Jurkat, Clone E6-1 (cell line): ENCODE measurements around the gene OR8H3. TPM values are rescaled to one million over a fixed set of nuclear protein-coding genes. Genes with fewer than 3 reads are reported as not detected.
A peak's percentile ranks its signal among the peaks of the same experiment; 100 is the strongest.
"Not testable (repeated sequence)": the region's sequence is repeated elsewhere in the genome, so short reads cannot be mapped to it uniquely, and the experiment has no call there.

Experiments used
- DNase-seq: peaks from one replicate; pipeline ENCODE4 v3.0.0-alpha.2; 2011; ENCODE audit warnings: low read depth, low spot score
- H3K4me3 ChIP-seq: 2 replicates; pipeline ENCODE4 v1.5.1; 2011; ENCODE audit warnings: mild to moderate bottlenecking, low read length, control low read depth, moderate library complexity
- polyA plus RNA-seq: library from polyadenylated mRNA; unstranded; fragments of >200 nt; gene quantifications from one replicate; pipeline ENCODE4 v1.2.1, GENCODE V29; 2012; ENCODE audit warnings: missing spikeins; ENCODE audit not compliant: insufficient read length, insufficient read depth

The OR8H3 gene, protein sequence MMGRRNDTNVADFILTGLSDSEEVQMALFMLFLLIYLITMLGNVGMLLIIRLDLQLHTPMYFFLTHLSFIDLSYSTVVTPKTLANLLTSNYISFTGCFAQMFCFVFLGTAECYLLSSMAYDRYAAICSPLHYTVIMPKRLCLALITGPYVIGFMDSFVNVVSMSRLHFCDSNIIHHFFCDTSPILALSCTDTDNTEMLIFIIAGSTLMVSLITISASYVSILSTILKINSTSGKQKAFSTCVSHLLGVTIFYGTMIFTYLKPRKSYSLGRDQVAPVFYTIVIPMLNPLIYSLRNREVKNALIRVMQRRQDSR
- polyA plus RNA-seq, result not detected

DNA sequence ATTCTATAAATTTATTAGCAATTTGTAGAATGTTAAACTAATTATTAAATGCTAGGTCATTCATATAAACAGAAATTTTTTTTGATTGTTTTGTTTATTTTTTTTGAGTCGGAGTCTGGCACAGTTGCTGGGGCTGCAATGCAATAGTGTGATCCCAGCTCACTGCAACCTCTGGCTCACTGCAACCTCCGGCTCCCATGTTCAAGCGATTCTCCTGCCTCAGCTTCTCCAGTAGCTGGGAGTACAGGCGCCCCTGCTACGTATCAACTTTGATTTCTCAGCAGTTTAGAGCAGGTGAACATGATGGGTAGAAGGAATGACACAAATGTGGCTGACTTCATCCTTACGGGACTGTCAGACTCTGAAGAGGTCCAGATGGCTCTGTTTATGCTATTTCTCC is at the start of gene OR8H3:
TSS of gene OR8H3 (plus strand) at position 301 of the 400 bp plus-strand sequence. CDS start at position 301, 0 bp downstream.
- no peak for DNase-seq
- H3K4me3 ChIP-seq, result no peak within 1 kb of the TSS

DNA sequence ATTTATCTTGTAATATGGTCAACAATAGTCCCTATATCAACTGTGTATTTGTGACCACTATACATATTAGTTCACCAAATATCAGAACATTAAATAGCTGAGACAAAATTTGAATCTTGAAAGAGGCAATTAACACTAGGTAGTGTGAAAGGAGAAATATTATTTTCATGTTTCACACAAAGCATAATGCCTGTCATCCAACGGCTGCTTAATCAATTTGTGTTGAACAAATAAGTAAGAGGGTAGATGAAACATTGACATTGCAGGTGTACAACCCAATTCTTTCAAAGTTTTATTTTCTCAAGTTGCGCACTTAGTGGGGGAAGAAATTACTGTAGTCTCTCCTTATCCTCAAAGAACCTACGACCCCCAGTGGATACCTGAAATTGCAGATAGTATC is 32.5 kb upstream of the OR8H3 start:
- DNase-seq, result peak; percentile 24
- no peak overlapping the region for H3K4me3 ChIP-seq

DNA sequence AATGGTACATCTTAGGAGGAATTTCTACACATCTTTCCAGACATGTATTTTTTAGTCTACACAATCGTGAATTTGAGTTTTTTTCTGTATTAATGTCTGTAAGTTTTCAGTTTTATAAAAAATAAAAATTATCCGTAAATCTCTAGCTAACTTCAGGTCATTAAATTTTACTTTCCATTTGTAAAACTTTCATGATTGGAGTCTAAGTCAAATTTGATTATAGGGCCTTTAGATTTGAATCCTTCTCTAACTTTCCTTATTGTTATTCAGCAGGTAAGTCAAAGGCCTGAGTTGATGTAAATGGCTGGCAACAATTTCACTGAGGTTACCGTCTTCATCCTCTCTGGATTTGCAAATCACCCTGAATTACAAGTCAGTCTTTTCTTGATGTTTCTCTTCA is 29.2 kb upstream of the OR8H3 start, which contains the start of gene OR8I2:
TSS of gene OR8I2 (plus strand) at position 301 of the 400 bp plus-strand sequence. CDS start at position 301, 0 bp downstream.
- H3K4me3 ChIP-seq, result no peak within 1 kb of the TSS
- no peak for DNase-seq

DNA sequence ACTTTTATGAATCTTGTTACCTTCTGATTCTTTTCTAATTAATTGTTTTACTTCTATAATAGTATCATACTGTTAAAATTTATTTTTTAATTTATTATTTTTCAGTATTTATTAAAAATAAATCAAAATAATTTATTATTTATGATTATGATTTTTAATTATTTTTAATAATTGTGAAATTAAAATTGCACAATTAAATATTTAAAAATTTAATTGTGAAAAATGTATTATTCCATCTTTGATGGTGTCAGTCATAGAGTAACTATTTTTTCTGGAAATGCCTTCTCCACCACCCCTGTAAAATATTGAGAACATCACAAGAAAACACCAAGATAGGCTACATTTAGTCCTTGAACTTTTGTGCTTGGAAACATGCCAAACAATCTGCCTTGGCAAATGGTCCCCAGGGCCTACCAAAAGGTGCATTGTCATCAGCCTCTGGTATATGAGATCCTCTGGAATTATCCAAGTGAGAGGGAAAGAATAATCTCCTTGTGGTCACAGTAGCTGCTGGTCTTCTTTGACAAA is 18.9 kb upstream of the OR8H3 start, which contains the start of gene OR8H2:
TSS of gene OR8H2 (plus strand) at position 478 of the 528 bp plus-strand sequence. CDS start 1,356 bp downstream, outside the sequence.
- no peak for DNase-seq
- H3K4me3 ChIP-seq, result no peak within 1 kb of the TSS

DNA sequence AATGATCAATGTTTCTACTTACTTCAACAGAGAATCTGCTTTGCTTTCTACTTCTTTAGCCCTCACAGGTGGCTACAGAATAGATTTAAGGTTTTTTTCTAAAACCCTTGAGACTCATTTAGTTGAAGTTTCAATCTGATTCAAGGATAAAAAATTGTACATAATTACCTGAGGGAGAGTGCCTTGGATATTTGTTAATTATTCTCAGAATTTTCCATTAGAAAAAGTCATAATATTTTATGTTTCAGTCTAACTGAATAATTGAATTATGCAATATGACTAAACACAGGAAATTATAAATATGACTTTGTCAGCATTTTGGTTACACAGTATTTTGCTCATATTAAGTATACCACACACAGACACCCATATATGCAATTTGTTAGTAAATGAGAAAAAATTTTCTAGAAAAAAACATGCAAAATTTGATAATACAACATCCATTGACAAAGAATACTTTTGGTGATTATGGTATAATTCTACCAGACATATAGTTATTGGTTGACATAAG is 18.0 kb downstream of the OR8H3 start, which contains the start of gene OR8J3:
TSS of gene OR8J3 (minus strand) at position 51 of the 511 bp plus-strand sequence. CDS start 2,483 bp downstream, outside the sequence.
- no peak for DNase-seq
- H3K4me3 ChIP-seq, result no peak within 1 kb of the TSS

DNA sequence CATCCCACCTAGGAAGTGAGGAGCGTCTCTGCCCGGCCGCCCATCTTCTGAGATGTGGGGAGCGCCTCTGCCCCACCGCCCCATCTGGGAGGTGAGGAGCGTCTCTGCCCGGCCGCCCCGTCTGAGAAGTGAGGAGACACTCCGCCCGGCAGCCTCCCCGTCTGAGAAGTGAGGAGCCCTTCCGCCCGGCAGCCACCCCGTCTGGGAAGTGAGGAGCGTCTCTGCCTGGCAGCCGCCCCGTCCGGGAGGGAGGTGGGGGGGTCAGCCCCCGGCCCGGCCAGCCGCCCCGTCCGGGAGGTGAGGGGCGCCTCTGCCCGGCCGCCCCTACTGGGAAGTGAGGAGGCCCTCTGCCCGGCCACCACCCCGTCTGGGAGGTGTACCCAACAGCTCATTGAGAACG is 21.5 kb downstream of the OR8H3 start:
- not testable (repeated sequence) for DNase-seq, H3K4me3 ChIP-seq

DNA sequence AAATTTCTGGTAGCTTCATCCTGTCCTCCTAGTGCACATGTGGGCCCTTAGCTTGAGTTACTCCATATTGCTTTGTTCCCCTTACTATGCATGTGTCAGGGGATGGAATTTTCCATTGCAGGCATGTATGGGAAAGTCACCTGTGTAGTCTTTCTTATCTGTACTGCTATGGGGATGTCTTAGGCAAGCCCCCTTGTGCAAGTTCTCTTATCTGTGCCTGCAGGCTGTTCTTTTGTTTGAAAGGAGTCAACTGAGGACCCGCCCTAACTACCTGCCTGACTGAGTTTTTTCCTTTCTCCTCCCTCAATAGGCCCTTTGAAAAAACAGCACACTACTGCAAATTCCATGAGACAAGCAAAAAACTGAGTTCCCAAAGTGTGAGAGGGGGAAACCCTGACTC is 29.2 kb downstream of the OR8H3 start:
- no peak for DNase-seq
- no peak overlapping the region for H3K4me3 ChIP-seq

DNA sequence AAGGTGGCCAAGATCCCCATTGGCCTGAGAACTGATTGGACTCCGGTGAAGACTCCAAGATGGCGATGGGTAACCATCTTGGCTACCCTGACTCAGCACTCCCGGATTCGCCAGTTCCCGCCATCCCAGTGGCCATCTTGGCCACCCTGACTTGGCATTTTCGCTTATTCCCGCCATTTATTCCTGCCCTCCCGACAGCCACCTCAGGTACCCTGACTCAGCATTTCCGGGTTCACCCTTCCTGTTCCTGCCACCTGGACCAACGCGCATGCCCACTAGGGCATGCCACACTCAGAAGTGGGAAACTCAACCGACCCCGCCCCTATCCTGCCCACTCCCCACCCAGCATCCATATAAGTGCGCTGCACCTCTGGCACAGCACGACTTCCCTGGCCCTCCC is 30.2 kb downstream of the OR8H3 start:
- no peak overlapping the region for H3K4me3 ChIP-seq
- no peak for DNase-seq

DNA sequence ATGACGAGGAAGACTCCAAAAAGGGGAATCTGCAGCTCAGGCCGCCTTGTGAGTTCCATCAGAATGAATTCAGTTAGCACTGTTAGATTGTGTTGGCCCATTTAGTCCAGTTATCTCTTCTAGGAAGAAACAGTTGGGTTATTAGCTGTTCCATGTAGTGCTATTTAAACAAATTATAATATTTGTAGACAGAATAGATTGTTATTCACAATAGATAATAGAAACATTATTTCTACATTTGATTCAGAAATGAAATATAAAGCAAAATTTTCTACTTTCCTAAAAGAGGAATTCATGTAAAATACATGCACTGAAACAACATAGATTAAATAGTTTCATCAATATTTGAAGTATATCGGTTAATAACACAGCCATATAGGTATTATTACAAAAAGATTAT is 38.0 kb downstream of the OR8H3 start, which contains the start of gene OR8K5:
TSS of gene OR8K5 (minus strand) at position 101 of the 400 bp plus-strand sequence. CDS start at position 101, 0 bp downstream.
- DNase-seq, result no peak
- no peak within 1 kb of the TSS for H3K4me3 ChIP-seq

DNA sequence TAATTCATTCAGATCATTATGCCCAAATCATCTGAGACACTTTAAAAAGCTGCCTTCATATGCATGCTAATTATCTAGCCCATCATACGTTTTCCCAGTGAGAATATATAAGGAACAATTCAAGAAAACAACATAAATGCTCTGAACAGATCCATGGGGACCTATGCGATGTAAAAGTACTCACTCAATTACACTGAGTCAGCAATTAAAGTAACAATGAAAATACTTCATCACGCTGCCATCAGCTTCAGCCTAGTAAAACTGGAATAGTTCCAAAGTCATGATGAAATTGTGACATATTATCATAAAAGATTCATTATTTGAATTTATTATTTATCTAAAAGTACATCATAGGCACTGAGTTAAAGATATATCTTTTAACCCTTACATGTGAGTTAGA is 41.6 kb downstream of the OR8H3 start:
- DNase-seq, result no peak
- H3K4me3 ChIP-seq, result no peak overlapping the region

DNA sequence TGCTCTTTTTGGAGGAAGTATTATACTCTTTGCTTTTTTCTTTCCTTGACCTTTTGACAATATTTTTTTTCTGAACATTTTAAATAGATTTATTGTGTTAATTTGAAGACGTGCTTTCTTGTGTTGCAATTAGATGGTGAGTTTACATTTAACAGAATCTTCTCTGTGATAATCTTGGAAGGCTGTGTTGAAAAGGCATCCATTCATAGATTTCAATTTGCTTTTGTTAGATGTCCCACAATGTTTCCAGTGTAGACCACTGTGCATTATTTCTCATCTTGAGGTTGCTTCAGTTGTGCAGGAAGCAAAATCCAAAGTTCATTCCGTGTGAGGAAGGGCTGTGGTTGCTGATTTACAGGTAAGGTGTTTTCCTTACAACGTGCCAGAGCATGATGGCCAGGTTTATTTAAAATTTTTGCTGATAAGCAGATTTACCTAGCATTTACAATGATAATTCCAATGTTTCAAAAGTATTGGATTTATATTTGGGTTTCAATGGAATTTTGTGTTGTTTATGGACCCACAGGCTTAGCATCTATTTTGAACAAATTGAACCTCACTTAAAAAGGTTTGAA is 50.2 kb downstream of the OR8H3 start:
- no peak for DNase-seq
- no peak overlapping the region for H3K4me3 ChIP-seq
